WI38 (cell line): ENCODE measurements around the gene MSH3.
"Not testable (repeated sequence)": the region's sequence is repeated elsewhere in the genome, so short reads cannot be mapped to it uniquely, and the experiment has no call there.

Experiments
- H3K4me3 ChIP-seq: 2 replicates; pipeline ENCODE4 v1.5.1; 2011; ENCODE audit warnings: low read depth, mild to moderate bottlenecking, control low read depth, low read length
- CTCF ChIP-seq: IDR thresholded peaks from 2 replicates; pipeline ENCODE4 v1.5.1; 2012; ENCODE audit warnings: low read depth, mild to moderate bottlenecking, control low read depth, low read length

The MSH3 gene

GRCh38 chr5:80736730-80737129 lies 82.3 kb downstream of the MSH3 start:
- H3K4me3 ChIP-seq, result no peak overlapping the region
- TF ChIP-seq CTCF, result no peak

- no peak overlapping the region for H3K4me3 ChIP-seq
- TF ChIP-seq CTCF, result no peak
Observed at GRCh38 chr5:80738466-80738865, 84.0 kb downstream of the MSH3 start.

- no peak for TF ChIP-seq CTCF
- no peak overlapping the region for H3K4me3 ChIP-seq
Observed at GRCh38 chr5:80739057-80739456, 84.6 kb downstream of the MSH3 start.

GRCh38 chr5:80739496-80739895 lies 85.0 kb downstream of the MSH3 start:
- TF ChIP-seq CTCF, result no peak

GRCh38 chr5:80739898-80740297 lies 85.4 kb downstream of the MSH3 start:
- H3K4me3 ChIP-seq, result no peak overlapping the region
- TF ChIP-seq CTCF, result no peak

More at GRCh38 chr5:80739496-80739895, 85.0 kb downstream of the MSH3 start:
- no peak overlapping the region for H3K4me3 ChIP-seq

GRCh38 chr5:80740488-80740887 lies 86.0 kb downstream of the MSH3 start:
- not testable (repeated sequence) for H3K4me3 ChIP-seq

- no peak for TF ChIP-seq CTCF
- no peak overlapping the region for H3K4me3 ChIP-seq
Observed at GRCh38 chr5:80740999-80741398, 86.5 kb downstream of the MSH3 start.

GRCh38 chr5:80744149-80744548 lies 89.7 kb downstream of the MSH3 start:
- TF ChIP-seq CTCF, result no peak
- H3K4me3 ChIP-seq, result no peak overlapping the region
